Stimulated activated effector memory CD8-positive, alpha-beta T cell treated with anti-CD3 and anti-CD28 coated beads, Interleukin-12 subunit alpha, Interleukin-12 subunit beta, amount 100 ng/mL, for 72 hours (primary cell): ENCODE data around the gene MGAT4A.

ENCODE experiments used
- ATAC-seq: fragments of 150-1000 bp; cut with Tn5 transposase; 2 replicates; pipeline ENCODE4 v1.10.0; 2021
- DNase-seq, 2 donors: peaks; one replicate each; pipeline ENCODE4 v3.0.0; 2021 to 2022; ENCODE audit warnings: low spot score in 2 of 2
- H3K27ac Mint-ChIP-seq: one replicate; pipeline ENCODE4 v1.8.0; 2022; ENCODE audit warnings: mild to moderate bottlenecking, mixed read lengths
- H3K36me3 Mint-ChIP-seq: one replicate; pipeline ENCODE4 v1.8.0; 2022; ENCODE audit warnings: mild to moderate bottlenecking, mixed read lengths
- H3K4me1 Mint-ChIP-seq: one replicate; pipeline ENCODE4 v1.8.0; 2022; ENCODE audit warnings: mixed read lengths
- H3K4me3 Mint-ChIP-seq: one replicate; pipeline ENCODE4 v1.8.0; 2022; ENCODE audit warnings: mild to moderate bottlenecking, mixed read lengths
- H3K9me3 Mint-ChIP-seq: one replicate; pipeline ENCODE4 v1.8.0; 2022; ENCODE audit warnings: mixed read lengths

MGAT4A gene

GRCh38 chr2:98727369-98728087 is 3.4 kb downstream of the MGAT4A start:
- peaks cover 73% of the 10 kb centered on the region for H3K4me1 Mint-ChIP-seq
- H3K36me3 Mint-ChIP-seq = peaks cover 20% of the 10 kb centered on the region
- no peaks in the 10 kb centered on the region for H3K9me3 Mint-ChIP-seq
- ATAC-seq (no peak), DNase-seq (no peak)
- H3K27ac Mint-ChIP-seq = peak overlapping the region; percentile 88
- peak overlapping the region; percentile 81 for H3K4me3 Mint-ChIP-seq

- Mint-ChIP-seq H3K36me3 (peaks cover 24% of the 10 kb centered on the region), H3K4me3 (peak overlapping the region; percentile 81), H3K9me3 (no peaks in the 10 kb centered on the region), H3K27ac (peak overlapping the region; percentile 88), H3K4me1 (peaks cover 72% of the 10 kb centered on the region)
- ATAC-seq (no peak), DNase-seq (no peak)
Measured at GRCh38 chr2:98726735-98727368, 4.1 kb downstream of the MGAT4A start.

- peaks cover 74% of the 10 kb centered on the region for H3K4me1 Mint-ChIP-seq
- no peaks in the 10 kb centered on the region for H3K9me3 Mint-ChIP-seq
- H3K4me3 Mint-ChIP-seq = peak overlapping the region; percentile 81
- ATAC-seq (no peak), DNase-seq (no peak)
- H3K27ac Mint-ChIP-seq = peak overlapping the region; percentile 88
- H3K36me3 Mint-ChIP-seq = peaks cover 31% of the 10 kb centered on the region
Measured at GRCh38 chr2:98726205-98726604, 4.7 kb downstream of the MGAT4A start.

GRCh38 chr2:98720286-98720685 is 10.6 kb downstream of the MGAT4A start:
- no peaks in the 10 kb centered on the region for H3K9me3 Mint-ChIP-seq
- H3K27ac Mint-ChIP-seq = peak overlapping the region; percentile 88
- H3K4me3 Mint-ChIP-seq = no peak overlapping the region
- no peak for ATAC-seq
- H3K36me3 Mint-ChIP-seq = peaks cover 50% of the 10 kb centered on the region
- H3K4me1 Mint-ChIP-seq = peaks cover 69% of the 10 kb centered on the region
- no peak for DNase-seq

- ATAC-seq (no peak), DNase-seq (no peak)
- no peaks in the 10 kb centered on the region for H3K9me3 Mint-ChIP-seq
- peaks cover 37% of the 10 kb centered on the region for H3K36me3 Mint-ChIP-seq
- peak overlapping the region; percentile 88 for H3K27ac Mint-ChIP-seq
- peaks cover 61% of the 10 kb centered on the region for H3K4me1 Mint-ChIP-seq
- no peak overlapping the region for H3K4me3 Mint-ChIP-seq
Measured at GRCh38 chr2:98717621-98718020, 13.3 kb downstream of the MGAT4A start.

- peaks cover 33% of the 10 kb centered on the region for H3K36me3 Mint-ChIP-seq
- peaks cover 62% of the 10 kb centered on the region for H3K4me1 Mint-ChIP-seq
- ATAC-seq (no peak), DNase-seq (no peak)
- peak overlapping the region; percentile 88 for H3K27ac Mint-ChIP-seq
- H3K9me3 Mint-ChIP-seq = no peaks in the 10 kb centered on the region
- H3K4me3 Mint-ChIP-seq = peak overlapping the region; percentile 15
Measured at GRCh38 chr2:98716786-98717185, 14.1 kb downstream of the MGAT4A start.

GRCh38 chr2:98715812-98716451 is 15.0 kb downstream of the MGAT4A start:
- DNase-seq = no peak
- Mint-ChIP-seq H3K4me1 (peaks cover 62% of the 10 kb centered on the region), H3K36me3 (peaks cover 24% of the 10 kb centered on the region), H3K27ac (peak overlapping the region; percentile 7), H3K9me3 (no peaks in the 10 kb centered on the region), H3K4me3 (no peak overlapping the region)
- peak; percentile 56 for ATAC-seq

GRCh38 chr2:98713332-98714015 is 17.5 kb downstream of the MGAT4A start:
- Mint-ChIP-seq H3K4me1 (peaks cover 76% of the 10 kb centered on the region), H3K36me3 (peaks cover 10% of the 10 kb centered on the region), H3K27ac (no peak overlapping the region), H3K9me3 (no peaks in the 10 kb centered on the region), H3K4me3 (peak overlapping the region; percentile 1)
- ATAC-seq (peak; percentile 47), DNase-seq (no peak)

- peak overlapping the region; percentile 4 for H3K4me3 Mint-ChIP-seq
- H3K4me1 Mint-ChIP-seq = peaks cover 72% of the 10 kb centered on the region
- DNase-seq (no peak), ATAC-seq (peak; percentile 96)
- no peaks in the 10 kb centered on the region for H3K9me3 Mint-ChIP-seq
- peak overlapping the region; percentile 1 for H3K27ac Mint-ChIP-seq
- H3K36me3 Mint-ChIP-seq = peaks cover 12% of the 10 kb centered on the region
Measured at GRCh38 chr2:98712145-98712544, 18.8 kb downstream of the MGAT4A start.

- Mint-ChIP-seq H3K36me3 (peaks cover 12% of the 10 kb centered on the region), H3K4me1 (peaks cover 68% of the 10 kb centered on the region), H3K9me3 (no peaks in the 10 kb centered on the region), H3K4me3 (peak overlapping the region; percentile 4), H3K27ac (no peak overlapping the region)
- DNase-seq (no peak), ATAC-seq (no peak)
Measured at GRCh38 chr2:98711506-98711905, 19.4 kb downstream of the MGAT4A start.

GRCh38 chr2:98710734-98711133 is 20.2 kb downstream of the MGAT4A start:
- Mint-ChIP-seq H3K9me3 (no peaks in the 10 kb centered on the region), H3K36me3 (peaks cover 12% of the 10 kb centered on the region), H3K27ac (peak overlapping the region; percentile 2)

GRCh38 chr2:98709535-98709934 is 21.4 kb downstream of the MGAT4A start:
- peaks cover 70% of the 10 kb centered on the region for H3K4me1 Mint-ChIP-seq
- H3K4me3 Mint-ChIP-seq = peak overlapping the region; percentile 16
- peak overlapping the region; percentile 58 for H3K27ac Mint-ChIP-seq
- no peak for ATAC-seq
- no peaks in the 10 kb centered on the region for H3K9me3 Mint-ChIP-seq
- DNase-seq = no peak
- H3K36me3 Mint-ChIP-seq = peaks cover 12% of the 10 kb centered on the region

More at GRCh38 chr2:98710734-98711133, 20.2 kb downstream of the MGAT4A start:
- Mint-ChIP-seq H3K4me1 (peaks cover 68% of the 10 kb centered on the region), H3K4me3 (peak overlapping the region; percentile 16)
- DNase-seq (no peak), ATAC-seq (no peak)

- Mint-ChIP-seq H3K9me3 (no peaks in the 10 kb centered on the region), H3K4me3 (no peak overlapping the region), H3K4me1 (peaks cover 68% of the 10 kb centered on the region), H3K36me3 (peaks cover 12% of the 10 kb centered on the region), H3K27ac (peak overlapping the region; percentile 58)
- ATAC-seq (no peak), DNase-seq (no peak)
Measured at GRCh38 chr2:98708396-98709186, 22.3 kb downstream of the MGAT4A start.

GRCh38 chr2:98706591-98706990 is 24.3 kb downstream of the MGAT4A start:
- Mint-ChIP-seq H3K4me3 (no peak overlapping the region), H3K36me3 (peaks cover 12% of the 10 kb centered on the region), H3K27ac (no peak overlapping the region), H3K4me1 (peaks cover 72% of the 10 kb centered on the region), H3K9me3 (no peaks in the 10 kb centered on the region)
- ATAC-seq = no peak
- DNase-seq = no peak

- H3K4me1 Mint-ChIP-seq = peaks cover 72% of the 10 kb centered on the region
- no peak for ATAC-seq
- no peak for DNase-seq
- H3K4me3 Mint-ChIP-seq = no peak overlapping the region
- H3K9me3 Mint-ChIP-seq = no peaks in the 10 kb centered on the region
- H3K27ac Mint-ChIP-seq = peak overlapping the region; percentile 87
- peaks cover 6% of the 10 kb centered on the region for H3K36me3 Mint-ChIP-seq
Measured at GRCh38 chr2:98705333-98705617, 25.7 kb downstream of the MGAT4A start.
